SH-SY5Y (cell line): ENCODE measurements around the gene WDR55.

Experiments
- GATA2 ChIP-seq: IDR thresholded peaks from 2 replicates; pipeline ENCODE4 v1.6.1; 2011; ENCODE audit warnings: mild to moderate bottlenecking, low read depth, low read length
- GATA3 ChIP-seq: IDR thresholded peaks from 2 replicates; pipeline ENCODE4 v1.6.1; 2011; ENCODE audit warnings: low read depth, mild to moderate bottlenecking, low read length, moderate library complexity

- TF ChIP-seq GATA3 (no peak), GATA2 (no peak)
Observed at GRCh38 chr5:140630292-140631035, 34.2 kb upstream of the WDR55 start.
